Fibroblast of lung (primary cell): ENCODE results near the gene ZNF77. TPM values are rescaled to one million over a fixed set of nuclear protein-coding genes. Genes with fewer than 3 reads are reported as not detected.

Experiments
- DNase-seq, 2 donors: peaks; one replicate each; pipeline versions ENCODE4 v3.0.0 to v3.0.0-alpha.2; 2010; ENCODE audit warnings: low read depth in 2 of 2
- H2AFZ ChIP-seq: 2 replicates; pipeline ENCODE4 v1.5.1; 2012; ENCODE audit warnings: low read length, control low read depth, inconsistent platforms
- H3K27ac ChIP-seq: 2 replicates; pipeline ENCODE4 v1.5.1; 2011; ENCODE audit warnings: low read length, control low read depth; ENCODE audit not compliant: insufficient read depth
- H3K27me3 ChIP-seq: 2 replicates; pipeline ENCODE4 v1.5.1; 2011; ENCODE audit warnings: mild to moderate bottlenecking, low read length; ENCODE audit not compliant: control insufficient read depth, insufficient read depth
- H3K36me3 ChIP-seq: 2 replicates; pipeline ENCODE4 v1.5.1; 2011; ENCODE audit warnings: low read length; ENCODE audit not compliant: control insufficient read depth, insufficient read depth
- H3K4me1 ChIP-seq: 2 replicates; pipeline ENCODE4 v1.5.1; 2011; ENCODE audit warnings: low read length; ENCODE audit not compliant: control insufficient read depth, insufficient read depth; ENCODE audit errors: extremely low read depth
- H3K4me2 ChIP-seq: 2 replicates; pipeline ENCODE4 v1.5.1; 2011; ENCODE audit warnings: low read length, control low read depth; ENCODE audit not compliant: insufficient read depth; ENCODE audit errors: extremely low read depth
- H3K4me3 ChIP-seq, 4 experiments: fragments of 200-600 bp in 1 of 4; sonication (generic) in 1 of 4; replicated peaks in 1 of 4; 2 replicates each; pipeline ENCODE4 v1.5.1; 2011 to 2016; ENCODE audit warnings: low read length in 4 of 4, low read depth in 3 of 4, mild to moderate bottlenecking in 3 of 4, control low read depth in 2 of 4, inconsistent platforms in 1 of 4, mixed read lengths in 1 of 4; ENCODE audit not compliant: insufficient read depth in 1 of 4; ENCODE audit errors: control extremely low read depth in 1 of 4
- H3K79me2 ChIP-seq: 2 replicates; pipeline ENCODE4 v1.5.1; 2012; ENCODE audit warnings: mild to moderate bottlenecking, low read length, inconsistent platforms; ENCODE audit not compliant: control insufficient read depth, insufficient read depth
- H3K9ac ChIP-seq: 2 replicates; pipeline ENCODE4 v1.5.1; 2011; ENCODE audit warnings: mild to moderate bottlenecking, low read length, control low read depth; ENCODE audit not compliant: insufficient read depth
- H3K9me3 ChIP-seq: 2 replicates; pipeline ENCODE4 v1.5.1; 2012; ENCODE audit warnings: low read depth, low read length; ENCODE audit not compliant: control insufficient read depth, insufficient read depth
- H4K20me1 ChIP-seq: 2 replicates; pipeline ENCODE4 v1.5.1; 2011; ENCODE audit warnings: low read length; ENCODE audit not compliant: control insufficient read depth, insufficient read depth; ENCODE audit errors: extremely low read depth
- EZH2 ChIP-seq: IDR thresholded peaks from 2 replicates; pipeline ENCODE4 v1.5.1; 2012; ENCODE audit warnings: low read length, control low read depth, mild to moderate bottlenecking; ENCODE audit errors: missing control alignments
- polyA plus RNA-seq, 2 donors: library from polyadenylated mRNA; depleted of rRNA in 1 of 2; stranded (reverse) in 1 of 2; unstranded in 1 of 2; fragments of >200 nt; gene quantifications; 2 replicates each; pipeline ENCODE4 v1.2.1, GENCODE V29; 2011 to 2012; ENCODE audit warnings: missing spikeins in 1 of 2
- total RNA-seq: library from RNA; depleted of rRNA; stranded (reverse); fragments of >200 nt; gene quantifications from 2 replicates; pipeline ENCODE4 v1.2.1, GENCODE V29; 2014
- TF ChIP-seq, protein P1 (sequence below), 2 donors: IDR thresholded peaks in 1 of 2; conservative IDR thresholded peaks in 1 of 2; 1 replicate in 1 of 2; 2 replicates in 1 of 2; pipeline ENCODE4 v1.5.1; 2011 to 2012; ENCODE audit warnings: low read length in 2 of 2, control low read depth in 1 of 2, inconsistent platforms in 1 of 2, low read depth in 1 of 2, mild to moderate bottlenecking in 1 of 2

The ZNF77 gene
- total and polyA plus RNA-seq, 2 donors (not counting 1 experiment from before 2014, with no cell fraction given) = 4.0 to 5.0 TPM

- Histone ChIP-seq H2AFZ (no peak overlapping the region), H3K9ac (no peak overlapping the region), H3K4me2 (peak overlapping the region; percentile 30), H4K20me1 (no peaks in the 10 kb centered on the region), H3K27me3 (no peaks in the 10 kb centered on the region), H3K4me1 (peaks cover 8% of the 10 kb centered on the region), H3K9me3 (no peaks in the 10 kb centered on the region), H3K4me3 (no peak overlapping the region), H3K36me3 (no peaks in the 10 kb centered on the region), H3K27ac (no peak overlapping the region), H3K79me2 (no peaks in the 10 kb centered on the region)
- no peak for DNase-seq
- no peak for TF ChIP-seq EZH2
- TF ChIP-seq, protein P1, sequence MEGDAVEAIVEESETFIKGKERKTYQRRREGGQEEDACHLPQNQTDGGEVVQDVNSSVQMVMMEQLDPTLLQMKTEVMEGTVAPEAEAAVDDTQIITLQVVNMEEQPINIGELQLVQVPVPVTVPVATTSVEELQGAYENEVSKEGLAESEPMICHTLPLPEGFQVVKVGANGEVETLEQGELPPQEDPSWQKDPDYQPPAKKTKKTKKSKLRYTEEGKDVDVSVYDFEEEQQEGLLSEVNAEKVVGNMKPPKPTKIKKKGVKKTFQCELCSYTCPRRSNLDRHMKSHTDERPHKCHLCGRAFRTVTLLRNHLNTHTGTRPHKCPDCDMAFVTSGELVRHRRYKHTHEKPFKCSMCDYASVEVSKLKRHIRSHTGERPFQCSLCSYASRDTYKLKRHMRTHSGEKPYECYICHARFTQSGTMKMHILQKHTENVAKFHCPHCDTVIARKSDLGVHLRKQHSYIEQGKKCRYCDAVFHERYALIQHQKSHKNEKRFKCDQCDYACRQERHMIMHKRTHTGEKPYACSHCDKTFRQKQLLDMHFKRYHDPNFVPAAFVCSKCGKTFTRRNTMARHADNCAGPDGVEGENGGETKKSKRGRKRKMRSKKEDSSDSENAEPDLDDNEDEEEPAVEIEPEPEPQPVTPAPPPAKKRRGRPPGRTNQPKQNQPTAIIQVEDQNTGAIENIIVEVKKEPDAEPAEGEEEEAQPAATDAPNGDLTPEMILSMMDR (conservative IDR thresholded peaks at IDR 0.05 in 1 of 2, IDR thresholded peaks at IDR 0.05 in 1 of 2; ENCODE audit: low read depth in 1 of 2, low read length in 2 of 2) = no peak
Observed at GRCh38 chr19:2977746-2978138, 33.0 kb upstream of the ZNF77 start.

DNA sequence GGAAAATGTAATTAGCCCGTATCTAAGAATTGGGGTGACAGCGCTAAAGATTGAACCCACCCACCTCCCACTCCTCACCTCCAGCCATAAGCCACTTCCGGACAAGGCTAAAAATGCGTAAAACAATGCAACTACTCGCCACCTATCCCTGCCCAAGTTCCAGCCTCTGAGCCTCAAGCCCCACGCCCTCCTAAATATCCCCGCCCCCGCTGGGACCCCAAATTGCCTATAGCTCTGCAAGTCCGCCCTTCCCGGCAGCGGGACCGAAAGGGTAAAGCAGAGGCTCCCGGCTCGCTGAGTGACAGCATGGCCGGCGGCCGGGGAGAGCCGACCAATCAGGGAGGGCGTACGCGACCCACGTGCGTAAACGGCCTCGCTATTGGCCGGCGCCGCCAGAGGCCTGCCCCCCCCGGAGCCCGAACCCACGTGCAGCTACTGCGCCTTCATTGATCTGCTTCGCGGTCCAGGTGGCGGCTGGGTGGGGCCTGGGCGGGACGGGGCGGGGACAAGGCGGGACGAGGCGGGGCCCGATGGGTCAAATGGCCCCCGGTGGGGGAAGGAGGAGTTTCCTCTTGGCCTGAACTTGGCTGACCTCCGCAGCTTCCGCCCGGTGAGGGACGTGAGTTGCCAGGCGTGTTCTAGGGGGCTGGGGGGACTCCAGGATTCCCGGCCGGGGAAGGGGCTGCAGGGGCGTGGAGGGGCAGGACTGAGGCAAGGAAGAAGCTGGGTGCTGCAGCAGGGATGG, 32.4 kb upstream of the ZNF77 start, which contains the start of gene TLE6:
TSS of gene TLE6 (plus strand) at position 564 of the 745 bp plus-strand sequence. CDS start 670 bp downstream, outside the sequence.
- H3K79me2 ChIP-seq = no peaks in the 10 kb centered on the region
- no peaks in the 10 kb centered on the region for H3K27me3 ChIP-seq
- TF ChIP-seq, protein P1 (conservative IDR thresholded peaks at IDR 0.05 in 1 of 2, IDR thresholded peaks at IDR 0.05 in 1 of 2; ENCODE audit: low read depth in 1 of 2, low read length in 2 of 2) = no peak
- TF ChIP-seq EZH2 = no peak
- no peaks in the 10 kb centered on the region for H3K9me3 ChIP-seq
- H4K20me1 ChIP-seq = no peaks in the 10 kb centered on the region
- H3K9ac ChIP-seq = peak within 1 kb of the TSS; percentile 37
- H2AFZ ChIP-seq = peak within 1 kb of the TSS; percentile 71
- peaks cover 6% of the 10 kb centered on the region for H3K4me1 ChIP-seq
- no peak within 1 kb of the TSS for H3K27ac ChIP-seq
- no peaks in the 10 kb centered on the region for H3K36me3 ChIP-seq
- peak; percentile 90 to 91 for DNase-seq
- H3K4me3 ChIP-seq = peak within 1 kb of the TSS; percentile 53 to 72 (median 66)
- H3K4me2 ChIP-seq = peak within 1 kb of the TSS; percentile 89

- no peaks in the 10 kb centered on the region for H3K79me2 ChIP-seq
- no peak overlapping the region for H3K9ac ChIP-seq
- no peaks in the 10 kb centered on the region for H3K27me3 ChIP-seq
- H4K20me1 ChIP-seq = no peaks in the 10 kb centered on the region
- H3K27ac ChIP-seq = no peak overlapping the region
- DNase-seq = no peak
- peaks cover 6% of the 10 kb centered on the region for H3K4me1 ChIP-seq
- H3K36me3 ChIP-seq = no peaks in the 10 kb centered on the region
- peak overlapping the region; percentile 71 for H2AFZ ChIP-seq
- TF ChIP-seq, protein P1 (conservative IDR thresholded peaks at IDR 0.05 in 1 of 2, IDR thresholded peaks at IDR 0.05 in 1 of 2; ENCODE audit: low read depth in 1 of 2, low read length in 2 of 2) = no peak
- TF ChIP-seq EZH2 = no peak
- H3K4me3 ChIP-seq = peak overlapping the region; percentile 53 to 72 (median 66)
- H3K9me3 ChIP-seq = no peaks in the 10 kb centered on the region
- peak overlapping the region; percentile 89 for H3K4me2 ChIP-seq
Observed at GRCh38 chr19:2976609-2977000, 31.8 kb upstream of the ZNF77 start.
